Activated T-cell treated with anti-CD3 and anti-CD28 coated beads for 48 hours (primary cell): ENCODE results near the gene KLK2.
A peak's percentile ranks its signal among the peaks of the same experiment; 100 is the strongest.

Experiments
- DNase-seq: peaks from one replicate; pipeline ENCODE4 v3.0.0-alpha.2; 2020; ENCODE audit warnings: low read depth

The KLK2 gene

GRCh38 chr19:50850738-50851137 is 22.5 kb upstream of the KLK2 start:
- no peak for DNase-seq

GRCh38 chr19:50851620-50852019 is 21.6 kb upstream of the KLK2 start:
- no peak for DNase-seq

- no peak for DNase-seq
Observed at GRCh38 chr19:50854636-50855410, 18.4 kb upstream of the KLK2 start, which contains the start of gene KLK3. TSS of gene KLK3 (plus strand) at chr19:50854915. CDS start at chr19:50854956, 41 bp downstream.

- DNase-seq = no peak
Observed at GRCh38 chr19:50857366-50857765, 15.9 kb upstream of the KLK2 start.

- no peak for DNase-seq
Observed at GRCh38 chr19:50858886-50859285, 14.4 kb upstream of the KLK2 start.

- no peak for DNase-seq
Observed at GRCh38 chr19:50859849-50860248, 13.4 kb upstream of the KLK2 start.

- DNase-seq = no peak
Observed at GRCh38 chr19:50861010-50861409, 12.2 kb upstream of the KLK2 start.

- DNase-seq = no peak
Observed at GRCh38 chr19:50861496-50862286, 11.5 kb upstream of the KLK2 start.

- no peak for DNase-seq
Observed at GRCh38 chr19:50869479-50869878, 3.8 kb upstream of the KLK2 start.

- peak; percentile 36 for DNase-seq
Observed at GRCh38 chr19:50870417-50871089, 2.7 kb upstream of the KLK2 start.

- DNase-seq = no peak
Observed at GRCh38 chr19:50874211-50874610, 972 bp downstream of the KLK2 start.

- no peak for DNase-seq
Observed at GRCh38 chr19:50875795-50876422, 2.7 kb downstream of the KLK2 start.

GRCh38 chr19:50876456-50876855 is 3.2 kb downstream of the KLK2 start:
- no peak for DNase-seq

GRCh38 chr19:50877338-50877737 is 4.1 kb downstream of the KLK2 start:
- no peak for DNase-seq

- DNase-seq = no peak
Observed at GRCh38 chr19:50878851-50879250, 5.6 kb downstream of the KLK2 start.

GRCh38 chr19:50880241-50880640 is 7.0 kb downstream of the KLK2 start:
- no peak for DNase-seq

- DNase-seq = no peak
Observed at GRCh38 chr19:50882188-50882587, 8.9 kb downstream of the KLK2 start.

- no peak for DNase-seq
Observed at GRCh38 chr19:50889638-50890037, 16.4 kb downstream of the KLK2 start.

- no peak for DNase-seq
Observed at GRCh38 chr19:50890422-50891252, 17.4 kb downstream of the KLK2 start.

- DNase-seq = no peak
Observed at GRCh38 chr19:50891253-50891625, 18.0 kb downstream of the KLK2 start.

GRCh38 chr19:50893047-50893736 is 20.0 kb downstream of the KLK2 start:
- DNase-seq = no peak
